Activated naive CD4-positive, alpha-beta T cell treated with anti-CD3 and anti-CD28 coated beads for 36 hours (primary cell): ENCODE measurements around the gene CPAMD8. TPM values are rescaled to one million over a fixed set of nuclear protein-coding genes. Genes with fewer than 3 reads are reported as not detected.

Experiments used
- CTCF ChIA-PET: fragments of 350-600 bp; sonication (Branson Sonifier 250); formaldehyde crosslinking; loops from one replicate; lab custom pipeline; 2021; ENCODE audit warnings: antibody characterized with exemption; lab: Charles Lee
- DNase-seq: peaks from one replicate; pipeline ENCODE4 v3.0.0-alpha.2; 2020
- H3K27ac Mint-ChIP-seq: one replicate; pipeline ENCODE4 v1.8.0; 2021; ENCODE audit warnings: mild to moderate bottlenecking, mixed read lengths
- H3K27me3 Mint-ChIP-seq: one replicate; pipeline ENCODE4 v1.8.0; 2021; ENCODE audit warnings: low read depth, mixed read lengths
- H3K36me3 Mint-ChIP-seq: one replicate; pipeline ENCODE4 v1.8.0; 2021; ENCODE audit warnings: low read depth, mixed read lengths
- H3K4me1 Mint-ChIP-seq: one replicate; pipeline ENCODE4 v1.8.0; 2021; ENCODE audit warnings: low read depth, mixed read lengths
- H3K4me3 Mint-ChIP-seq: one replicate; pipeline ENCODE4 v1.8.0; 2021; ENCODE audit warnings: mild to moderate bottlenecking, moderate library complexity, mixed read lengths
- H3K9me3 Mint-ChIP-seq: one replicate; pipeline ENCODE4 v1.8.0; 2021; ENCODE audit warnings: mixed read lengths
- intact Hi-C: fragments of 100-400 bp; cut with micrococcal nuclease; formaldehyde crosslinking; loops from one replicate; pipeline ENCODE4 v1.15.1; 2023
- total RNA-seq, 2 experiments: library from RNA; stranded (reverse); gene quantifications; one replicate each; pipeline ENCODE4 v1.2.3, GENCODE V29; 2021

Gene CPAMD8
- total RNA-seq: under 1 TPM; 0.41 to 0.44 TPM

- intact Hi-C loops: no loop called here
Measured at GRCh38 chr19:17026706-17027534, at the start of gene CPAMD8. Gene CPAMD8, minus strand, starts transcription at chr19:17026810. Its CDS starts 168 bp downstream, at chr19:17026642.

DNA sequence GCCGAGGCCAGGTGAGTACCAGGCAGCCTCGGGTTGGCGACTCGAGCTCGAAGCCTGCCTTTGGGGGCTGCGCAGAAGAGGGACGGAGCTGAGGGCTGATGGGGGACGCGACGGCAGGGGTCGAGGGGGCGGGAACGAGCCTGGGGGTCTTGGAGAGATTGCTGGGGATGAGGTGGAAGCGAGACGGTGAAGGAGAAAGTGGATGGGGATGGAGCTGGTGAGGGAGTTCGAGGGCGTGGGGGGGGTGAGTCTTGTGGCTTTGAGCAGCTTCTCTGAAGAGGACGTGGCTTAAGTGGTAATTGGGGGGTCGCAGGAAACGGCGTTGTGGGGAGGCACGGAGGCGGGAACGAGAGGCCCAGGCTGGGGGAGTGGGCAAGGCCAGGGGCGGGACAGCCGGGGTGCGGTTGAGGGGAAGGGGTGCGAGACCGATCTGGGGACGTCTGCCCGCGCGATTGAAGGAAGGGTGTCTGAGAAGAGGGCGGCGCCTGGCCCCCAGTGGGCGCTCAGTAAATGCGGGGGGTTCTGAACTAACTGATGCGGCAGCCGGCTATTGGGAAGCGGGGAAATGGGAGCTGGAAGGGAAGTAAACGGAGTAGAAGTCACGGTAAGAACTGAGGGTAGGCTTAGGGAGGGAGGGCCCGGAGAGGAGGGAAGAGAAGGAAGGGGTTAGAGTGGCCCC, 49.4 kb upstream of the CPAMD8 start:
- H3K4me1 Mint-ChIP-seq: peaks cover 58% of the 10 kb centered on the region
- CTCF ChIA-PET: interaction anchor here (0.6 to 1.7 kb wide), 6 partner anchors 9 to 894 kb away, joined by 3 to 6 read pairs (median 4); no protein-coding TSS in a partner anchor
- intact Hi-C loops: loop anchor here (1.0 to 10.0 kb wide), 12 partner anchors 49 to 1949 kb away; partner anchors contain the start of genes BABAM1, BST2, DDA1 and GTPBP3
- DNase-seq: peak; percentile 54
- H3K27ac Mint-ChIP-seq: peak overlapping the region; percentile 88
- peak overlapping the region; percentile 100 for H3K4me3 Mint-ChIP-seq
- H3K9me3 Mint-ChIP-seq: no peaks in the 10 kb centered on the region
- no peaks in the 10 kb centered on the region for H3K27me3 Mint-ChIP-seq
- H3K36me3 Mint-ChIP-seq: peaks cover 18% of the 10 kb centered on the region

More at GRCh38 chr19:17026706-17027534, at the start of gene CPAMD8:
- H3K27ac Mint-ChIP-seq: no peak within 1 kb of the TSS
- H3K27me3 Mint-ChIP-seq: peaks cover 38% of the 10 kb centered on the region
- peaks cover 1% of the 10 kb centered on the region for H3K36me3 Mint-ChIP-seq
- H3K4me3 Mint-ChIP-seq: peak within 1 kb of the TSS; percentile 40
- CTCF ChIA-PET: no interaction called here
- DNase-seq: peak; percentile 22
- peaks cover 16% of the 10 kb centered on the region for H3K9me3 Mint-ChIP-seq
- peaks cover 5% of the 10 kb centered on the region for H3K4me1 Mint-ChIP-seq

DNA sequence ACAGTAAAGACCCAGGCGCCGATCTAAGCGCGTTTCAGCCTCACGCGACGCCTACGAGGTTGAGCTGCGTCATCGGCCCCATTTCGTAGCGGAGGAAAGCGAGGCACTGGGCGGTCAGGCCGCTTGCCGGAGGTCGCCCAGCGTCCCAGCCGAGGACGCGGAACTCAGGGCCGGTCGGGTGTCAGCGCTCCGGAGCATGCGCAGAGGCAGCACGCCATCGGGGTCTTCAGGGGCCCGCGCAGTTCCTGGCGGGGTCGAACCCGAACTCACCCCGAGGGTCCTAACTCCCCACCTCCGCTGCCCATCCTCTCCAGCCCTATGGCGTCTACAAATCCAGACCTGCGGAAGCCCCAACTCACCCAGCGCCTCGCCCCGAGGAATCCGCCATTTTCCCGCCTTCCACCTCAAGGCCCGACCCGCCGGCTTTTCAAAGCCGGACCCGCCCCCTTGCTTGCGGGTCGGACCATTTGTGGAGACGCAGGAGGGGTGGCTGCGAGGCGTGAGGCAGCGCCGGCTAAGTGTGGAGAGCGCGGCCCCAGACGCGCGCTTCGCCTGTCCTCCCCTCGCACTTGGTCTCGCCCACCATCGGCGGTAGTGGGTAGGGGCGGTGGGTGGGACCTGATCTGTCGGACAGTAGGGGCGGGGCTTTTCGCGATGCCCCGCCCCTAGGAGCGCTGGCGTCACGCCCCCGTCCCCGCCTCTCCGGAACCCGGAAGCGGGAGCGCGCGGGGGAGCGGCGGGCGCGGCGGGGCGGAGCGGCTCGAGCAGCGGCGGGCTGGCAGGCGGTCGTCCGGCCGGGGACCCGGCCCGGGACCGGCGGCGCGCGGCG, 48.6 kb upstream of the CPAMD8 start, which contains the start of the genes HAUS8 and MYO9B:
TSS of gene HAUS8 (minus strand) at position 418 of the 829 bp plus-strand sequence. CDS start at position 388, 30 bp downstream.
TSS of gene MYO9B (plus strand) at position 743 of the 829 bp plus-strand sequence. CDS start 25,941 bp downstream, outside the sequence.
- CTCF ChIA-PET: interaction anchor here (0.6 to 1.5 kb wide), 3 partner anchors 8 to 893 kb away, joined by 3 to 6 read pairs (median 5); no protein-coding TSS in a partner anchor
- DNase-seq: peak; percentile 100
- peaks cover 55% of the 10 kb centered on the region for H3K4me1 Mint-ChIP-seq
- peaks cover 25% of the 10 kb centered on the region for H3K36me3 Mint-ChIP-seq
- no peaks in the 10 kb centered on the region for H3K9me3 Mint-ChIP-seq
- H3K4me3 Mint-ChIP-seq: peak within 1 kb of the TSS; percentile 100
- peak within 1 kb of the TSS; percentile 98 for H3K27ac Mint-ChIP-seq
- no peaks in the 10 kb centered on the region for H3K27me3 Mint-ChIP-seq
- intact Hi-C loops: loop anchor here (1.0 to 10.0 kb wide), 12 partner anchors 50 to 1948 kb away; partner anchors contain the start of genes BABAM1, BST2, DDA1 and GTPBP3

GRCh38 chr19:17074634-17075034, 48.0 kb upstream of the CPAMD8 start:
- Mint-ChIP-seq H3K4me1 (peaks cover 51% of the 10 kb centered on the region), H3K27ac (peak overlapping the region; percentile 98), H3K9me3 (no peaks in the 10 kb centered on the region), H3K4me3 (peak overlapping the region; percentile 100), H3K36me3 (peaks cover 30% of the 10 kb centered on the region), H3K27me3 (no peaks in the 10 kb centered on the region)
- intact Hi-C loops: loop anchor here (1.0 to 10.0 kb wide), 12 partner anchors 51 to 1947 kb away; partner anchors contain the start of genes BABAM1, BST2, DDA1 and GTPBP3
- no peak for DNase-seq
- CTCF ChIA-PET: interaction anchor here (1.5 kb wide), 1 partner anchor 7 kb away, joined by 5 read pairs; no protein-coding TSS in a partner anchor

GRCh38 chr19:17073869-17074633, 47.4 kb upstream of the CPAMD8 start:
- Mint-ChIP-seq H3K9me3 (no peaks in the 10 kb centered on the region), H3K36me3 (peaks cover 34% of the 10 kb centered on the region), H3K4me1 (peaks cover 45% of the 10 kb centered on the region), H3K4me3 (peak overlapping the region; percentile 100), H3K27me3 (no peaks in the 10 kb centered on the region), H3K27ac (peak overlapping the region; percentile 98)
- DNase-seq: no peak
- CTCF ChIA-PET: interaction anchor here (1.2 kb wide), 1 partner anchor 70 kb away, joined by 3 read pairs; no protein-coding TSS in a partner anchor
- intact Hi-C loops: loop anchor here (2.0 to 10.0 kb wide), 5 partner anchors 61 to 331 kb away; partner anchors contain the start of genes BABAM1 and BST2

- Mint-ChIP-seq H3K4me3 (no peak overlapping the region), H3K27me3 (no peaks in the 10 kb centered on the region), H3K36me3 (peaks cover 48% of the 10 kb centered on the region), H3K27ac (no peak overlapping the region), H3K9me3 (no peaks in the 10 kb centered on the region), H3K4me1 (peaks cover 36% of the 10 kb centered on the region)
- no peak for DNase-seq
- CTCF ChIA-PET: no interaction called here
- intact Hi-C loops: loop anchor here (10.0 kb wide), 1 partner anchor 334 kb away; the partner anchor contains the start of gene BST2
Measured at GRCh38 chr19:17070912-17071311, 44.3 kb upstream of the CPAMD8 start.

DNA sequence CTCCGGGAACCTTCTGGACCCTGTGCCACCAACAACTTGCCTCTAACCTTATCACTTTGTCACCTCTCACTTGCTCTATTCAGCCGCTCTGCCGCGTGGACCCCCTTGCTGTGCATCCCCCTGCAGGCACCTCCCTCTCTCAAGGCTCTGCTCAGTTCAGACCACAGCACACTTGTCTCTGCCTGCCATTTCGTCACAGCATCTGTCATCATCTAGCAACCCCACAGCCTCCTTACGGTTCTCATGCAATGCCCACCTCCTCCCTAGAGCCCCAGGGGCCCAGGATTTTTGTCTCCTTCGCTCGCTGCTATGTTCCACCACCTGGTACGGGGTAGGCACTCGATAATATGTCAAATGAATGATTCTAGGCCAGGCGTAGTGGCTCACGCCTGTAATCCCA, 43.8 kb upstream of the CPAMD8 start:
- no peak for DNase-seq
- intact Hi-C loops: loop anchor here (10.0 kb wide), 1 partner anchor 334 kb away; the partner anchor contains the start of gene BST2
- no peak overlapping the region for H3K27ac Mint-ChIP-seq
- H3K36me3 Mint-ChIP-seq: peaks cover 48% of the 10 kb centered on the region
- H3K9me3 Mint-ChIP-seq: no peaks in the 10 kb centered on the region
- CTCF ChIA-PET: no interaction called here
- no peak overlapping the region for H3K4me3 Mint-ChIP-seq
- peaks cover 40% of the 10 kb centered on the region for H3K4me1 Mint-ChIP-seq
- H3K27me3 Mint-ChIP-seq: no peaks in the 10 kb centered on the region

DNA sequence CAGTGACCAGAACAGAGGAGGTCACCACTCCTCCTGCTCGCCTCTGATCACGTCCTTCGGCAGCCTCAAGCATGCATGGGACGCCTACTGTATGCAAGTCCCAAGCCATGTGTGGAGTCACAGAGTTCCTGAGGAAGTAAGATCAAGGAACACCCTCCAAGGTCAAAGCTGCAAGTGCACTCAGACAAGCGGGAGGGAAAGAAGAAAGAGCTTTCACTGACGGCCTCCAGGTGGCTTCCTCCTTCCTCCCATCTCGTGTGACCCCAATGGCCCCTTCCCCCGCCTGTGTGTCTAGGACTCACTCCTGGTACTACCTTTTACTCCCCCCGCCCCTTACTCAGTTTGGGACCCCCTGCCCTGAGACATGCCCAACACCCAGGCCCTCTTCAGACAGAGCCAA, 42.6 kb upstream of the CPAMD8 start:
- Mint-ChIP-seq H3K4me3 (no peak overlapping the region), H3K27me3 (no peaks in the 10 kb centered on the region), H3K36me3 (peaks cover 56% of the 10 kb centered on the region), H3K27ac (no peak overlapping the region), H3K9me3 (no peaks in the 10 kb centered on the region), H3K4me1 (peaks cover 46% of the 10 kb centered on the region)
- no peak for DNase-seq
- CTCF ChIA-PET: interaction anchor here (0.6 to 1.6 kb wide), 4 partner anchors 84 to 517 kb away, joined by 3 to 4 read pairs (median 3); partner anchors contain the start of gene ANKLE1
- intact Hi-C loops: no loop called here

DNA sequence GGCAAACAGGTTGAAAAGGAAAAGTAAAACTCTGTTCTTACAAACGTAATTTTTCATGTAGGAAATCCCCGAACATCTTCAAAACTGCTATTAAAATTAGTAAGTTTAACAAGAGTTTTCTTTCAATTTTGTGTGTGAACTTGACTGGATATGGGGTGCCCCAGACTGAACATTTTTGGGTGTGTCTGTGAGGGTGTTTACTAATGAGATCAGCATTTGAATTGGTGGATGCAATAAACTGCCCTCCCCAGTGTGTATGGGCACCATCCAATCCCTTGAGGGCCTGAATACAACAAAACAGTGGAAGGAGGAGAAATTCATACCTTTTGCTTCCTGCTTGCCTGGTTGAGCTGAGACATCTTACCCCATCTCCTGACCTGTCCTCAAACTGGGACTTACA, 36.8 kb upstream of the CPAMD8 start:
- no peak for DNase-seq
- intact Hi-C loops: no loop called here
- Mint-ChIP-seq H3K36me3 (peaks cover 52% of the 10 kb centered on the region), H3K9me3 (no peaks in the 10 kb centered on the region), H3K27me3 (no peaks in the 10 kb centered on the region), H3K4me1 (peaks cover 42% of the 10 kb centered on the region), H3K27ac (no peak overlapping the region), H3K4me3 (no peak overlapping the region)
- CTCF ChIA-PET: interaction anchor here (0.7 kb wide), 1 partner anchor 192 kb away, joined by 3 read pairs; no protein-coding TSS in a partner anchor

GRCh38 chr19:17061691-17062090, 35.1 kb upstream of the CPAMD8 start:
- Mint-ChIP-seq H3K4me3 (no peak overlapping the region), H3K27me3 (no peaks in the 10 kb centered on the region), H3K4me1 (peaks cover 36% of the 10 kb centered on the region), H3K27ac (no peak overlapping the region), H3K36me3 (peaks cover 51% of the 10 kb centered on the region), H3K9me3 (no peaks in the 10 kb centered on the region)
- intact Hi-C loops: no loop called here
- CTCF ChIA-PET: no interaction called here
- DNase-seq: no peak
